IPS-20b (cell line): ENCODE data around the gene ZNF438.

Experiments
- H3K27ac ChIP-seq: one replicate; pipeline ENCODE4 v1.5.1; 2013; ENCODE audit warnings: low read length
- H3K27me3 ChIP-seq: 2 replicates; pipeline ENCODE4 v1.6.1; 2013; ENCODE audit warnings: mild to moderate bottlenecking, low read length, inconsistent platforms; ENCODE audit not compliant: insufficient read depth
- H3K36me3 ChIP-seq: 2 replicates; pipeline ENCODE4 v1.6.1; 2013; ENCODE audit warnings: low read depth, mild to moderate bottlenecking, inconsistent platforms, low read length, moderate library complexity; ENCODE audit not compliant: insufficient read depth
- H3K4me1 ChIP-seq: 2 replicates; pipeline ENCODE4 v1.6.1; 2013; ENCODE audit warnings: mild to moderate bottlenecking, control low read depth, inconsistent platforms, low read length, moderate library complexity; ENCODE audit not compliant: insufficient read depth
- H3K4me3 ChIP-seq: 2 replicates; pipeline ENCODE4 v1.5.1; 2013; ENCODE audit warnings: mild to moderate bottlenecking, low read length, inconsistent platforms
- H3K9ac ChIP-seq: 2 replicates; pipeline ENCODE4 v1.6.1; 2013; ENCODE audit warnings: low read depth, mild to moderate bottlenecking, inconsistent platforms, low read length, moderate library complexity
- H3K9me3 ChIP-seq: 2 replicates; pipeline ENCODE4 v1.6.1; 2013; ENCODE audit warnings: mild to moderate bottlenecking, low read depth, low read length, inconsistent platforms; ENCODE audit not compliant: insufficient read depth

ZNF438 gene

GRCh38 chr10:30979956-30980355 lies 51.7 kb downstream of the ZNF438 start:
- no peaks in the 10 kb centered on the region for H3K9me3 ChIP-seq
- no peak overlapping the region for H3K27ac ChIP-seq
- H3K9ac ChIP-seq = no peak overlapping the region
- no peaks in the 10 kb centered on the region for H3K4me1 ChIP-seq
- H3K27me3 ChIP-seq = no peaks in the 10 kb centered on the region
- no peaks in the 10 kb centered on the region for H3K36me3 ChIP-seq
- H3K4me3 ChIP-seq = no peak overlapping the region

- Histone ChIP-seq H3K27me3 (no peaks in the 10 kb centered on the region), H3K27ac (no peak overlapping the region), H3K9me3 (no peaks in the 10 kb centered on the region), H3K4me1 (no peaks in the 10 kb centered on the region), H3K9ac (no peak overlapping the region), H3K4me3 (no peak overlapping the region), H3K36me3 (no peaks in the 10 kb centered on the region)
Measured at GRCh38 chr10:30978843-30979242, 52.8 kb downstream of the ZNF438 start.

- Histone ChIP-seq H3K9ac (no peak overlapping the region), H3K27ac (no peak overlapping the region), H3K36me3 (no peaks in the 10 kb centered on the region), H3K27me3 (no peaks in the 10 kb centered on the region), H3K4me1 (no peaks in the 10 kb centered on the region), H3K4me3 (no peak overlapping the region), H3K9me3 (no peaks in the 10 kb centered on the region)
Measured at GRCh38 chr10:30977385-30977784, 54.3 kb downstream of the ZNF438 start.

- H3K9ac ChIP-seq = no peak overlapping the region
- H3K4me3 ChIP-seq = no peak overlapping the region
- no peaks in the 10 kb centered on the region for H3K27me3 ChIP-seq
- no peaks in the 10 kb centered on the region for H3K9me3 ChIP-seq
- no peaks in the 10 kb centered on the region for H3K4me1 ChIP-seq
- H3K27ac ChIP-seq = no peak overlapping the region
- H3K36me3 ChIP-seq = no peaks in the 10 kb centered on the region
Measured at GRCh38 chr10:30974773-30975415, 56.8 kb downstream of the ZNF438 start.

- Histone ChIP-seq H3K9me3 (no peaks in the 10 kb centered on the region), H3K4me3 (no peak overlapping the region), H3K9ac (no peak overlapping the region), H3K36me3 (no peaks in the 10 kb centered on the region), H3K27ac (no peak overlapping the region), H3K27me3 (no peaks in the 10 kb centered on the region), H3K4me1 (no peaks in the 10 kb centered on the region)
Measured at GRCh38 chr10:30974355-30974754, 57.3 kb downstream of the ZNF438 start.

GRCh38 chr10:30973737-30974136 lies 57.9 kb downstream of the ZNF438 start:
- no peaks in the 10 kb centered on the region for H3K27me3 ChIP-seq
- no peaks in the 10 kb centered on the region for H3K36me3 ChIP-seq
- no peak overlapping the region for H3K4me3 ChIP-seq
- H3K9ac ChIP-seq = no peak overlapping the region
- H3K27ac ChIP-seq = no peak overlapping the region
- H3K9me3 ChIP-seq = no peaks in the 10 kb centered on the region
- H3K4me1 ChIP-seq = no peaks in the 10 kb centered on the region

GRCh38 chr10:30970760-30971460 lies 60.8 kb downstream of the ZNF438 start:
- Histone ChIP-seq H3K4me3 (no peak overlapping the region), H3K27me3 (no peaks in the 10 kb centered on the region), H3K4me1 (no peaks in the 10 kb centered on the region), H3K27ac (no peak overlapping the region), H3K9me3 (no peaks in the 10 kb centered on the region), H3K9ac (no peak overlapping the region), H3K36me3 (no peaks in the 10 kb centered on the region)

GRCh38 chr10:30968711-30969110 lies 63.0 kb downstream of the ZNF438 start:
- no peak overlapping the region for H3K9ac ChIP-seq
- no peaks in the 10 kb centered on the region for H3K36me3 ChIP-seq
- H3K27me3 ChIP-seq = no peaks in the 10 kb centered on the region
- no peak overlapping the region for H3K27ac ChIP-seq
- H3K9me3 ChIP-seq = no peaks in the 10 kb centered on the region
- H3K4me1 ChIP-seq = no peaks in the 10 kb centered on the region
- no peak overlapping the region for H3K4me3 ChIP-seq

- no peak overlapping the region for H3K27ac ChIP-seq
- no peak overlapping the region for H3K4me3 ChIP-seq
- H3K9ac ChIP-seq = no peak overlapping the region
- H3K36me3 ChIP-seq = no peaks in the 10 kb centered on the region
- no peaks in the 10 kb centered on the region for H3K4me1 ChIP-seq
- no peaks in the 10 kb centered on the region for H3K27me3 ChIP-seq
- H3K9me3 ChIP-seq = no peaks in the 10 kb centered on the region
Measured at GRCh38 chr10:30967650-30968410, 63.8 kb downstream of the ZNF438 start.

- H3K36me3 ChIP-seq = no peaks in the 10 kb centered on the region
- no peak overlapping the region for H3K9ac ChIP-seq
- no peaks in the 10 kb centered on the region for H3K27me3 ChIP-seq
- H3K27ac ChIP-seq = no peak overlapping the region
- no peak overlapping the region for H3K4me3 ChIP-seq
- H3K9me3 ChIP-seq = no peaks in the 10 kb centered on the region
- no peaks in the 10 kb centered on the region for H3K4me1 ChIP-seq
Measured at GRCh38 chr10:30963992-30964930, 67.4 kb downstream of the ZNF438 start.

- no peak overlapping the region for H3K27ac ChIP-seq
- no peak overlapping the region for H3K9ac ChIP-seq
- no peaks in the 10 kb centered on the region for H3K9me3 ChIP-seq
- H3K4me1 ChIP-seq = no peaks in the 10 kb centered on the region
- H3K36me3 ChIP-seq = no peaks in the 10 kb centered on the region
- no peak overlapping the region for H3K4me3 ChIP-seq
- H3K27me3 ChIP-seq = no peaks in the 10 kb centered on the region
Measured at GRCh38 chr10:30962522-30962921, 69.1 kb downstream of the ZNF438 start.
